ENCODE measurements around the gene TTF1. TPM values are rescaled to one million over a fixed set of nuclear protein-coding genes. Genes with fewer than 3 reads are reported as not detected.

Gene TTF1
- polyA plus RNA-seq (2013) = 14.7 and 15.4 TPM in 2 replicates

DNA sequence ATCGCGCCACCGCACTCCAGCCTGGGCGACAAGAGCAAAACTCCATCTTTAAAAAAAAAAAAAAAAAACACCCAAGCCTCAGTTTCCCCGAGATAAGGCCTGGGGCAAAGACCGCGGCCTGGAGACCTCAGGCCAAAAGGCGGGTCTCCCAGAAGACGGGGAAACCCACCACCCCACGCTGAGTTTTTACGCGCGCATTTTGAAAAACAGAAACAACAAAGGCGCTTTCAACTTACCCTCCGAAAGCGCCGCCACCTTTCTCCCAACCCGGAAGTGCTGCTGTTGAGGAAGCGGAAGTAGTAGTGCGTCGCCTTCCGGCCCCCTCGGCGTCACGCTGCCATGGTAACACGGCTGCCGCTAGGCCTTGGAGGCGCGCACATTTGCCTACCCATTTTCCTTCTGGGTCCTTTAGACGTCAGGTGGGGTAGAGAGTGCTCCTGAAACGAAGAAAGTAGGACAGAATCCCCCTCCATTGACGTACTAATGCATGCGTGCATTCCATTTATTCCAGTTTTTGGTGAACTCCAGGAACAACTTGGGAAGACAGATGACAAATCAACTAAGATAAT, at the start of gene TTF1:
Gene TTF1 (minus strand): TSS at position 287 of the 569 bp plus-strand sequence. CDS start 4,019 bp downstream, outside the sequence.
- H3K4ac ChIP-seq (ENCODE audit: low read depth, low read length) = peak within 1 kb of the TSS; percentile 84
- peaks cover 17% of the 10 kb centered on the region for H3K27me3 ChIP-seq (ENCODE audit: insufficient read depth, low read length)
- H2AK5ac ChIP-seq (ENCODE audit: low read length) = peak within 1 kb of the TSS; percentile 68
- H3K27ac ChIP-seq (ENCODE audit: low read depth, low read length) = no peak within 1 kb of the TSS
- H4K12ac ChIP-seq (ENCODE audit: low read depth, low read length) = peak within 1 kb of the TSS; percentile 85
- H3K4me3 ChIP-seq (ENCODE audit: low read depth, low read length) = peak within 1 kb of the TSS; percentile 81
- no peak within 1 kb of the TSS for H3K23ac ChIP-seq (ENCODE audit: low read length)
- no CpG with 5 or more reads among the region's 33 CpGs for WGBS (ENCODE audit: extremely low coverage, insufficient coverage, insufficient read length)
- no peak within 1 kb of the TSS for H2BK120ac ChIP-seq (ENCODE audit: insufficient read depth, low read length, poor library complexity)
- peaks cover 5 to 7% of the 10 kb centered on the region in 2 experiments for H3K36me3 ChIP-seq (ENCODE audit: control insufficient read depth in 1 of 2, insufficient read depth in 2 of 2, low read length in 2 of 2)
- H3K79me2 ChIP-seq (ENCODE audit: control insufficient read depth, insufficient read depth, low read length, poor library complexity) = no peaks in the 10 kb centered on the region
- H4K91ac ChIP-seq (ENCODE audit: low read depth, low read length) = no peak within 1 kb of the TSS
- peak within 1 kb of the TSS; percentile 56 for H3K14ac ChIP-seq (ENCODE audit: low read length)
- peaks cover 2% of the 10 kb centered on the region for H3K79me1 ChIP-seq (ENCODE audit: low read length)
- H3K18ac ChIP-seq (ENCODE audit: low read length) = peak within 1 kb of the TSS; percentile 8
- peak within 1 kb of the TSS; percentile 72 for H2AFZ ChIP-seq (ENCODE audit: insufficient read depth, low read length, poor library complexity)
- H2BK12ac ChIP-seq (ENCODE audit: low read length) = no peak within 1 kb of the TSS
- H3K9me3 ChIP-seq (ENCODE audit: insufficient read depth, low read depth, low read length) = peaks cover 6% of the 10 kb centered on the region
- H2BK5ac ChIP-seq (ENCODE audit: low read depth, low read length, poor library complexity) = no peak within 1 kb of the TSS
- DNase-seq = peak; percentile 75 to 94
- peaks cover 13 to 20% of the 10 kb centered on the region in 2 experiments for H3K4me1 ChIP-seq (ENCODE audit: control insufficient read depth in 1 of 2, insufficient read depth in 2 of 2, low read length in 2 of 2)
- peak within 1 kb of the TSS; percentile 95 for H3K9ac ChIP-seq (ENCODE audit: low read length)
- peak within 1 kb of the TSS; percentile 99 for H3K4me2 ChIP-seq (ENCODE audit: low read length)
- H4K8ac ChIP-seq (ENCODE audit: low read depth, low read length) = peak within 1 kb of the TSS; percentile 93

- H2BK120ac ChIP-seq (ENCODE audit: insufficient read depth, low read length, poor library complexity) = no peak overlapping the region
- no CpG with 5 or more reads among the region's 8 CpGs for WGBS (ENCODE audit: extremely low coverage, insufficient coverage, insufficient read length)
- H3K4ac ChIP-seq (ENCODE audit: low read depth, low read length) = no peak overlapping the region
- H4K8ac ChIP-seq (ENCODE audit: low read depth, low read length) = no peak overlapping the region
- no peak overlapping the region for H2BK5ac ChIP-seq (ENCODE audit: low read depth, low read length, poor library complexity)
- H3K4me2 ChIP-seq (ENCODE audit: low read length) = no peak overlapping the region
- no peaks in the 10 kb centered on the region for H3K36me3 ChIP-seq (ENCODE audit: control insufficient read depth in 1 of 2, insufficient read depth in 2 of 2, low read length in 2 of 2)
- H4K91ac ChIP-seq (ENCODE audit: low read depth, low read length) = no peak overlapping the region
- H2AFZ ChIP-seq (ENCODE audit: insufficient read depth, low read length, poor library complexity) = no peak overlapping the region
- H3K79me2 ChIP-seq (ENCODE audit: control insufficient read depth, insufficient read depth, low read length, poor library complexity) = no peaks in the 10 kb centered on the region
- no peaks in the 10 kb centered on the region for H3K4me1 ChIP-seq (ENCODE audit: control insufficient read depth in 1 of 2, insufficient read depth in 2 of 2, low read length in 2 of 2)
- H3K9ac ChIP-seq (ENCODE audit: low read length) = no peak overlapping the region
- H2AK5ac ChIP-seq (ENCODE audit: low read length) = no peak overlapping the region
- H4K12ac ChIP-seq (ENCODE audit: low read depth, low read length) = no peak overlapping the region
- H3K23ac ChIP-seq (ENCODE audit: low read length) = no peak overlapping the region
- H3K4me3 ChIP-seq (ENCODE audit: low read depth, low read length) = no peak overlapping the region
- no peak overlapping the region for H3K14ac ChIP-seq (ENCODE audit: low read length)
- H3K18ac ChIP-seq (ENCODE audit: low read length) = no peak overlapping the region
- H3K27ac ChIP-seq (ENCODE audit: low read depth, low read length) = no peak overlapping the region
- peaks cover 3% of the 10 kb centered on the region for H3K9me3 ChIP-seq (ENCODE audit: insufficient read depth, low read depth, low read length)
- DNase-seq = no peak
- H2BK12ac ChIP-seq (ENCODE audit: low read length) = no peak overlapping the region
- no peaks in the 10 kb centered on the region for H3K27me3 ChIP-seq (ENCODE audit: insufficient read depth, low read length)
- H3K79me1 ChIP-seq (ENCODE audit: low read length) = no peaks in the 10 kb centered on the region
Measured at GRCh38 chr9:132456241-132456640, 49.6 kb upstream of the TTF1 start.

GRCh38 chr9:132451276-132451675, 44.6 kb upstream of the TTF1 start:
- H2AK5ac ChIP-seq (ENCODE audit: low read length) = no peak overlapping the region
- H3K9ac ChIP-seq (ENCODE audit: low read length) = no peak overlapping the region
- no peak overlapping the region for H2BK120ac ChIP-seq (ENCODE audit: insufficient read depth, low read length, poor library complexity)
- no peak overlapping the region for H3K23ac ChIP-seq (ENCODE audit: low read length)
- H3K4me3 ChIP-seq (ENCODE audit: low read depth, low read length) = no peak overlapping the region
- no peak overlapping the region for H2BK5ac ChIP-seq (ENCODE audit: low read depth, low read length, poor library complexity)
- H4K91ac ChIP-seq (ENCODE audit: low read depth, low read length) = no peak overlapping the region
- no peak for DNase-seq
- no peak overlapping the region for H4K12ac ChIP-seq (ENCODE audit: low read depth, low read length)
- no peak overlapping the region for H3K27ac ChIP-seq (ENCODE audit: low read depth, low read length)
- H2AFZ ChIP-seq (ENCODE audit: insufficient read depth, low read length, poor library complexity) = no peak overlapping the region
- H3K79me1 ChIP-seq (ENCODE audit: low read length) = no peaks in the 10 kb centered on the region
- WGBS (ENCODE audit: extremely low coverage, insufficient coverage, insufficient read length) = no CpG with 5 or more reads among the region's 10 CpGs
- no peak overlapping the region for H3K4me2 ChIP-seq (ENCODE audit: low read length)
- no peaks in the 10 kb centered on the region for H3K27me3 ChIP-seq (ENCODE audit: insufficient read depth, low read length)
- H3K4me1 ChIP-seq (ENCODE audit: control insufficient read depth in 1 of 2, insufficient read depth in 2 of 2, low read length in 2 of 2) = no peaks in the 10 kb centered on the region
- H3K36me3 ChIP-seq (ENCODE audit: control insufficient read depth in 1 of 2, insufficient read depth in 2 of 2, low read length in 2 of 2) = no peaks in the 10 kb centered on the region
- no peaks in the 10 kb centered on the region for H3K9me3 ChIP-seq (ENCODE audit: insufficient read depth, low read depth, low read length)
- no peak overlapping the region for H3K14ac ChIP-seq (ENCODE audit: low read length)
- H3K18ac ChIP-seq (ENCODE audit: low read length) = no peak overlapping the region
- H4K8ac ChIP-seq (ENCODE audit: low read depth, low read length) = no peak overlapping the region
- H3K4ac ChIP-seq (ENCODE audit: low read depth, low read length) = no peak overlapping the region
- H2BK12ac ChIP-seq (ENCODE audit: low read length) = no peak overlapping the region
- no peaks in the 10 kb centered on the region for H3K79me2 ChIP-seq (ENCODE audit: control insufficient read depth, insufficient read depth, low read length, poor library complexity)

DNA sequence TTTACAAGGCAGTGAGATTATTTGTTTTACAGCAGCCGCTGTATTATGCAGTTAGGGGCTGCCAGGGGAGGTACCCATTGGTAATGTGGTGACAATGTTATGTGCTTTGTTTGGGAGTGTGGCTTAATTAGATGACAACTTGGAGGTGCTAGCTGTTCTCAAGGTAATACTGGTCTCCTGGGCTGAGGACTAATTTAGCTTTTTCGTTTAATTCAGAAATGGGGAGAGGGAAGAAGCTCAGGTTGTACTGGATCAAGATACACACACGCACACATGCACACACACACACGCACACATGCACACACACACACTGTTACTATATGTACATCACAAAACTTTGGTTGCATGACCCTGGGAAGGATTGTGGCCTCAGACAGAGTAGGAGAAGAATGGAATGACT, 41.3 kb upstream of the TTF1 start:
- no peak overlapping the region for H4K8ac ChIP-seq (ENCODE audit: low read depth, low read length)
- no CpG with 5 or more reads among the region's 4 CpGs for WGBS (ENCODE audit: extremely low coverage, insufficient coverage, insufficient read length)
- H2BK12ac ChIP-seq (ENCODE audit: low read length) = no peak overlapping the region
- H2AK5ac ChIP-seq (ENCODE audit: low read length) = no peak overlapping the region
- no peaks in the 10 kb centered on the region for H3K36me3 ChIP-seq (ENCODE audit: control insufficient read depth in 1 of 2, insufficient read depth in 2 of 2, low read length in 2 of 2)
- DNase-seq = no peak
- H3K4me3 ChIP-seq (ENCODE audit: low read depth, low read length) = no peak overlapping the region
- no peak overlapping the region for H2BK5ac ChIP-seq (ENCODE audit: low read depth, low read length, poor library complexity)
- no peak overlapping the region for H3K27ac ChIP-seq (ENCODE audit: low read depth, low read length)
- no peaks in the 10 kb centered on the region for H3K27me3 ChIP-seq (ENCODE audit: insufficient read depth, low read length)
- H3K14ac ChIP-seq (ENCODE audit: low read length) = no peak overlapping the region
- H3K79me1 ChIP-seq (ENCODE audit: low read length) = no peaks in the 10 kb centered on the region
- no peaks in the 10 kb centered on the region for H3K4me1 ChIP-seq (ENCODE audit: control insufficient read depth in 1 of 2, insufficient read depth in 2 of 2, low read length in 2 of 2)
- no peak overlapping the region for H3K18ac ChIP-seq (ENCODE audit: low read length)
- no peak overlapping the region for H3K9ac ChIP-seq (ENCODE audit: low read length)
- H3K4ac ChIP-seq (ENCODE audit: low read depth, low read length) = no peak overlapping the region
- no peaks in the 10 kb centered on the region for H3K9me3 ChIP-seq (ENCODE audit: insufficient read depth, low read depth, low read length)
- no peaks in the 10 kb centered on the region for H3K79me2 ChIP-seq (ENCODE audit: control insufficient read depth, insufficient read depth, low read length, poor library complexity)
- H2AFZ ChIP-seq (ENCODE audit: insufficient read depth, low read length, poor library complexity) = no peak overlapping the region
- H2BK120ac ChIP-seq (ENCODE audit: insufficient read depth, low read length, poor library complexity) = no peak overlapping the region
- no peak overlapping the region for H4K12ac ChIP-seq (ENCODE audit: low read depth, low read length)
- H3K23ac ChIP-seq (ENCODE audit: low read length) = no peak overlapping the region
- no peak overlapping the region for H3K4me2 ChIP-seq (ENCODE audit: low read length)
- no peak overlapping the region for H4K91ac ChIP-seq (ENCODE audit: low read depth, low read length)
